B cell (primary cell): ENCODE measurements around the gene COL16A1. TPM values are rescaled to one million over a fixed set of nuclear protein-coding genes. Genes with fewer than 3 reads are reported as not detected.

ENCODE experiments used
- ATAC-seq: fragments of 200-7000 bp; cut with Tn5 transposase; one replicate; pipeline ENCODE4 v1.10.0; 2021; ENCODE audit warnings: low read depth, mild to moderate bottlenecking, moderate number of reproducible peaks, moderate library complexity
- CTCF ChIA-PET: fragments of 350-600 bp; sonication (Branson Sonifier 250); formaldehyde crosslinking; loops from one replicate; lab custom pipeline; 2021; ENCODE audit warnings: antibody characterized with exemption, inconsistent platforms; lab: Charles Lee
- POLR2A ChIA-PET: fragments of 350-600 bp; sonication (Branson Sonifier 250); formaldehyde crosslinking; loops from one replicate; lab custom pipeline; 2021; ENCODE audit warnings: antibody characterized with exemption; lab: Charles Lee
- DNase-seq: peaks from one replicate; pipeline ENCODE4 v3.0.0; 2013
- H2AFZ ChIP-seq: 2 replicates; pipeline ENCODE4 v1.6.1; 2012; ENCODE audit warnings: mild to moderate bottlenecking, low read depth, low read length; ENCODE audit not compliant: insufficient read depth, poor library complexity, severe bottlenecking
- H3K27ac ChIP-seq, 2 donors: 1 replicate in 1 of 2; 2 replicates in 1 of 2; pipeline ENCODE4 v1.5.1; 2012 to 2013; ENCODE audit warnings: low read length in 2 of 2, mild to moderate bottlenecking in 2 of 2, moderate library complexity in 1 of 2
- H3K27me3 ChIP-seq, 4 experiments: fragments of 200-600 bp in 1 of 4; sonication (generic) in 1 of 4; replicated peaks in 1 of 4; 1 replicate in 2 of 4; 2 replicates in 2 of 4; pipeline versions ENCODE4 v1.6.1 to v1.7.0; 2013 to 2016; ENCODE audit warnings: low read length in 3 of 4, mild to moderate bottlenecking in 2 of 4, mixed read lengths in 1 of 4, moderate library complexity in 1 of 4; ENCODE audit not compliant: insufficient read depth in 4 of 4, control insufficient read depth in 3 of 4; ENCODE audit errors: control extremely low read depth in 1 of 4
- H3K36me3 ChIP-seq, 2 experiments: replicated peaks in 1 of 2; 1 replicate in 1 of 2; 2 replicates in 1 of 2; pipeline versions ENCODE4 v1.6.1 to v1.7.1; 2013; ENCODE audit warnings: low read length in 1 of 2; ENCODE audit not compliant: insufficient read depth in 2 of 2, control insufficient read depth in 1 of 2; ENCODE audit errors: control extremely low read depth in 1 of 2, extremely low read depth in 1 of 2
- H3K4me1 ChIP-seq, 2 donors: fragments of 200-600 bp in 1 of 2; sonication (generic) in 1 of 2; 1 replicate in 1 of 2; 2 replicates in 1 of 2; pipeline versions ENCODE4 v1.5.1 to v1.6.1; 2013 to 2017; ENCODE audit warnings: low read length in 2 of 2; ENCODE audit not compliant: control insufficient read depth in 2 of 2, insufficient read depth in 2 of 2
- H3K4me2 ChIP-seq: replicated peaks from 2 replicates; pipeline ENCODE3; 2012; ENCODE audit warnings: mild to moderate bottlenecking, low read depth, low read length; ENCODE audit not compliant: poor library complexity, severe bottlenecking
- H3K4me3 ChIP-seq, 5 experiments: fragments of 200-600 bp in 1 of 5; sonication (generic) in 1 of 5; 1 replicate in 3 of 5; 2 replicates in 2 of 5; pipeline versions ENCODE4 v1.5.1 to v1.7.0; 2011 to 2016; ENCODE audit warnings: low read length in 4 of 5, mild to moderate bottlenecking in 4 of 5, low read depth in 2 of 5, control low read depth in 1 of 5, moderate library complexity in 1 of 5; ENCODE audit not compliant: insufficient read depth in 1 of 5; ENCODE audit errors: control extremely low read depth in 1 of 5, extremely low read depth in 1 of 5
- H3K79me2 ChIP-seq: fragments of 200-600 bp; sonication (generic); one replicate; pipeline ENCODE4 v1.6.0; 2016; ENCODE audit warnings: low read length; ENCODE audit not compliant: control insufficient read depth, insufficient read depth
- H3K9ac ChIP-seq: fragments of 200-600 bp; sonication (generic); 2 replicates; pipeline ENCODE4 v1.6.1; 2017; ENCODE audit warnings: mild to moderate bottlenecking, low read length, moderate library complexity
- H3K9me3 ChIP-seq, 3 donors: one replicate each; pipeline versions ENCODE4 v1.6.1 to v1.7.1; 2013; ENCODE audit warnings: low read length in 2 of 3; ENCODE audit not compliant: control insufficient read depth in 2 of 3, insufficient read depth in 1 of 3; ENCODE audit errors: control extremely low read depth in 1 of 3
- H4K20me1 ChIP-seq: 2 replicates; pipeline ENCODE4 v1.6.0; 2012; ENCODE audit warnings: mild to moderate bottlenecking, low read length; ENCODE audit not compliant: insufficient read depth, control insufficient read depth, poor library complexity, severe bottlenecking
- H3K27ac Mint-ChIP-seq: one replicate; pipeline ENCODE4 v1.8.0; 2021; ENCODE audit warnings: mixed read lengths
- H3K27me3 Mint-ChIP-seq: one replicate; pipeline ENCODE4 v1.8.0; 2021; ENCODE audit warnings: mixed read lengths
- H3K4me1 Mint-ChIP-seq: one replicate; pipeline ENCODE4 v1.8.0; 2021; ENCODE audit warnings: mixed read lengths
- H3K4me3 Mint-ChIP-seq: one replicate; pipeline ENCODE4 v1.8.0; 2021; ENCODE audit warnings: mixed read lengths
- H3K9me3 Mint-ChIP-seq: one replicate; pipeline ENCODE4 v1.8.0; 2022; ENCODE audit warnings: mixed read lengths; ENCODE audit not compliant: insufficient read depth
- EZH2 ChIP-seq: IDR thresholded peaks from 2 replicates; pipeline ENCODE4 v1.6.1; 2012; ENCODE audit warnings: borderline replicate concordance, low read depth, mild to moderate bottlenecking, moderate library complexity, low read length; ENCODE audit not compliant: insufficient read depth, poor library complexity, severe bottlenecking
- WGBS: methylation state at CpG from one replicate; pipeline ENCODE4 v1.1.5; 2013; ENCODE audit warnings: missing lambda C conversion rate; ENCODE audit not compliant: insufficient coverage; 5-methylcytosine and 5-hydroxymethylcytosine counted together
- intact Hi-C: fragments of 100-400 bp; cut with micrococcal nuclease; formaldehyde crosslinking; loops from one replicate; pipeline ENCODE4 v1.10.0; 2022
- polyA plus RNA-seq: library from polyadenylated mRNA; depleted of rRNA; stranded (reverse); fragments of >200 nt; gene quantifications from 2 replicates; pipeline ENCODE4 v1.2.3, GENCODE V29; 2012
- total RNA-seq, 2 donors: library from RNA; stranded (reverse); fragments of 120-200 nt in 1 of 2; gene quantifications; 1 replicate in 1 of 2; 2 replicates in 1 of 2; pipeline versions ENCODE4 v1.2.3 to v1.2.4, GENCODE V29; 2013 to 2022
- TF ChIP-seq, protein P1 (sequence below): fragments of 200-600 bp; IDR thresholded peaks from one replicate; pipeline ENCODE4 v1.8.0; 2022; ENCODE audit warnings: antibody characterized with exemption, mild to moderate bottlenecking

Gene COL16A1
- total and polyA plus RNA-seq, 2 donors (not counting 1 experiment from before 2014, with no cell fraction given): 0.07 TPM; not detected in 1

DNA sequence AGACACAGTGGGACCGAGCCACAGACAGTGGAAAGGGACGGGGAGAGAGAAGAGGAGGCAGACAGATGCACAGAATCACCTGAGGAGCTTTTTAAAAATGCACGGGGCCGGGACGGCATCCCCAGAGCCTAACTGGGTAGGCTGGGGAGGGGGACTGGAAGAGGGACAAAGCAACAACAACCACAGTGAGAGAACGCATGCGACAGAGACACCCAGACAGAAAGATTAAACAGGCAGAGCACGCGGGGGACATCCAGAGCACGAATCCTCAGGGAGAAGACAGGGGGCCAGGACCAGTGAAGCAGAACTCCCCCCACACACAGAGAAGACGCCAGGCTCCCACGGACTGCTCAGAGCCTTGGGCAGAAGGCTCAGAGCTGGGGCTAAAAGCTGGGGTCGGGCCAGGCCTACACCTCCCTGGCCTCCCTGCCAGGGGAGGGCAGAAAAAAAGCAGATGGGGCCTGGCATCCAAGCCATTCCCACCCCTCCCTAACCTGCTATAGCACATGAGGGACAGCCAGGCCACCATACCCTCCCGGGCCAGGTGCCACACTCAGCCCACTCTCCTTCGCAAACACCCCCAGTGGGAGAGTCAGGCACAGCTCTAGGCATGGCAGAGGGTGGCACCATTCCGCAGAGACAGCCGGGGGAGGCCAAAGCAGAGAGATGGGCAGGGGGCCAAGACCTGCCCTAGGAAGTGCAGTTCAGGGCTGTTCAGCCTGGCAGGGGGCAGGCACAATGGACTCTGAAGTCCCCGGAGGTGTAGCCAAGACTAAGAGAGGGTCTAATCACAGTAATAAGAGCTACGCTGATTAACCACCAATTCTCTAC is 29.8 kb upstream of the COL16A1 start:
- Histone ChIP-seq H3K4me1 (no peaks in the 10 kb centered on the region), H4K20me1 (no peaks in the 10 kb centered on the region), H2AFZ (no peak overlapping the region), H3K27ac (no peak overlapping the region), H3K9ac (no peak overlapping the region), H3K36me3 (no peaks in the 10 kb centered on the region), H3K27me3 (no peaks in the 10 kb centered on the region), H3K4me2 (no peak overlapping the region), H3K79me2 (no peaks in the 10 kb centered on the region), H3K9me3 (no peaks in the 10 kb centered on the region), H3K4me3 (no peak overlapping the region)
- no peak for DNase-seq
- intact Hi-C loops: no loop called here
- peaks cover 3% of the 10 kb centered on the region for H3K27me3 Mint-ChIP-seq
- ChIA-PET CTCF (no interaction called here), POLR2A (no interaction called here)
- no peak for TF ChIP-seq EZH2
- no peaks in the 10 kb centered on the region for H3K9me3 Mint-ChIP-seq
- H3K4me3 Mint-ChIP-seq: no peak overlapping the region
- 93% methylated on average over 14 of the region's 19 CpGs for WGBS
- H3K4me1 Mint-ChIP-seq: peaks cover 8% of the 10 kb centered on the region
- ATAC-seq: no peak
- no peak overlapping the region for H3K27ac Mint-ChIP-seq

DNA sequence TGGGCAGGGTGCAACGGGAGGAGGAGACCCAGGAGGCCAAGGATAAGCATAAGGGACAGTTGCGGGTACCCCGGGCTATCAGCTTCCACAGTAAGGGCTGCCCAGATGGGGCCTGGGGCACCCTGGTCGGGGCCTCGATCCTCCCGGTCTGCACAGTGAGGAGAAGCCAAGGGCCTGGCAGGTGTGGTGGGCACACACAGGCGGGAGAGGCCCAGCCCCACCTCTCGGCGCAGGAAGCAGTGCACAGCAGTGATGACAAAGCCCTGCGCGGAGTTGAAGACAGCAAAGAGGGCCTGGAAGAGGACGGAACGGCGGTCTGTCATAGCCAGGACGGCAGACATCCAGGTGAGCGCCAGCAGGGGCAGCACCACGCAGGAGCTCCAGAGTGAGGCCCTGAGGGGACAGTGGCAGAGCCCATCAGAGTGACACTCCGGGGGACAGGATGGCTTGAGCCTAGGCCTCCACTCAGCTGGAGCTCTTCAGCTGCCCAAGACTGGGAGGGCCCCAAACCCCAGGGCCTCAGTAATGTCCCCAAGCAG is 29.0 kb upstream of the COL16A1 start:
- Histone ChIP-seq H4K20me1 (no peaks in the 10 kb centered on the region), H3K36me3 (no peaks in the 10 kb centered on the region), H3K9ac (no peak overlapping the region), H2AFZ (no peak overlapping the region), H3K4me2 (no peak overlapping the region), H3K4me3 (no peak overlapping the region), H3K27ac (no peak overlapping the region), H3K9me3 (no peaks in the 10 kb centered on the region), H3K4me1 (no peaks in the 10 kb centered on the region), H3K27me3 (no peaks in the 10 kb centered on the region), H3K79me2 (no peaks in the 10 kb centered on the region)
- H3K9me3 Mint-ChIP-seq: no peaks in the 10 kb centered on the region
- H3K27me3 Mint-ChIP-seq: peaks cover 3% of the 10 kb centered on the region
- 90% methylated on average over 18 of the region's 18 CpGs for WGBS
- no peak for DNase-seq
- intact Hi-C loops: no loop called here
- ATAC-seq: no peak
- no peak overlapping the region for H3K27ac Mint-ChIP-seq
- H3K4me3 Mint-ChIP-seq: no peak overlapping the region
- TF ChIP-seq, protein P1, sequence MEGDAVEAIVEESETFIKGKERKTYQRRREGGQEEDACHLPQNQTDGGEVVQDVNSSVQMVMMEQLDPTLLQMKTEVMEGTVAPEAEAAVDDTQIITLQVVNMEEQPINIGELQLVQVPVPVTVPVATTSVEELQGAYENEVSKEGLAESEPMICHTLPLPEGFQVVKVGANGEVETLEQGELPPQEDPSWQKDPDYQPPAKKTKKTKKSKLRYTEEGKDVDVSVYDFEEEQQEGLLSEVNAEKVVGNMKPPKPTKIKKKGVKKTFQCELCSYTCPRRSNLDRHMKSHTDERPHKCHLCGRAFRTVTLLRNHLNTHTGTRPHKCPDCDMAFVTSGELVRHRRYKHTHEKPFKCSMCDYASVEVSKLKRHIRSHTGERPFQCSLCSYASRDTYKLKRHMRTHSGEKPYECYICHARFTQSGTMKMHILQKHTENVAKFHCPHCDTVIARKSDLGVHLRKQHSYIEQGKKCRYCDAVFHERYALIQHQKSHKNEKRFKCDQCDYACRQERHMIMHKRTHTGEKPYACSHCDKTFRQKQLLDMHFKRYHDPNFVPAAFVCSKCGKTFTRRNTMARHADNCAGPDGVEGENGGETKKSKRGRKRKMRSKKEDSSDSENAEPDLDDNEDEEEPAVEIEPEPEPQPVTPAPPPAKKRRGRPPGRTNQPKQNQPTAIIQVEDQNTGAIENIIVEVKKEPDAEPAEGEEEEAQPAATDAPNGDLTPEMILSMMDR: no peak
- TF ChIP-seq EZH2: no peak
- ChIA-PET CTCF (no interaction called here), POLR2A (no interaction called here)
- peaks cover 7% of the 10 kb centered on the region for H3K4me1 Mint-ChIP-seq
